Choroid plexus epithelial cell (primary cell): ENCODE data around the gene ZCCHC4.

Experiments used
- DNase-seq: peaks from one replicate; pipeline ENCODE4 v3.0.0-alpha.2; 2010; ENCODE audit warnings: low read depth
- H3K4me3 ChIP-seq: 2 replicates; pipeline ENCODE4 v1.5.1; 2011; ENCODE audit warnings: low read depth, mild to moderate bottlenecking, control low read depth, low read length, moderate library complexity
- CTCF ChIP-seq: conservative IDR thresholded peaks from 2 replicates; pipeline ENCODE4 v1.5.1; 2011; ENCODE audit warnings: low read depth, mild to moderate bottlenecking, control low read depth, inconsistent platforms, low read length, moderate library complexity

The ZCCHC4 gene, protein sequence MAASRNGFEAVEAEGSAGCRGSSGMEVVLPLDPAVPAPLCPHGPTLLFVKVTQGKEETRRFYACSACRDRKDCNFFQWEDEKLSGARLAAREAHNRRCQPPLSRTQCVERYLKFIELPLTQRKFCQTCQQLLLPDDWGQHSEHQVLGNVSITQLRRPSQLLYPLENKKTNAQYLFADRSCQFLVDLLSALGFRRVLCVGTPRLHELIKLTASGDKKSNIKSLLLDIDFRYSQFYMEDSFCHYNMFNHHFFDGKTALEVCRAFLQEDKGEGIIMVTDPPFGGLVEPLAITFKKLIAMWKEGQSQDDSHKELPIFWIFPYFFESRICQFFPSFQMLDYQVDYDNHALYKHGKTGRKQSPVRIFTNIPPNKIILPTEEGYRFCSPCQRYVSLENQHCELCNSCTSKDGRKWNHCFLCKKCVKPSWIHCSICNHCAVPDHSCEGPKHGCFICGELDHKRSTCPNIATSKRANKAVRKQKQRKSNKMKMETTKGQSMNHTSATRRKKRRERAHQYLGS

GRCh38 chr4:25312496-25313200 lies at the start of gene ZCCHC4:
Gene ZCCHC4, plus strand, starts transcription at chr4:25312774. Its CDS starts 36 bp downstream, at chr4:25312810.
- H3K4me3 ChIP-seq, result peak within 1 kb of the TSS; percentile 92
- peak; percentile 88 for TF ChIP-seq CTCF
- peak; percentile 95 for DNase-seq

DNA sequence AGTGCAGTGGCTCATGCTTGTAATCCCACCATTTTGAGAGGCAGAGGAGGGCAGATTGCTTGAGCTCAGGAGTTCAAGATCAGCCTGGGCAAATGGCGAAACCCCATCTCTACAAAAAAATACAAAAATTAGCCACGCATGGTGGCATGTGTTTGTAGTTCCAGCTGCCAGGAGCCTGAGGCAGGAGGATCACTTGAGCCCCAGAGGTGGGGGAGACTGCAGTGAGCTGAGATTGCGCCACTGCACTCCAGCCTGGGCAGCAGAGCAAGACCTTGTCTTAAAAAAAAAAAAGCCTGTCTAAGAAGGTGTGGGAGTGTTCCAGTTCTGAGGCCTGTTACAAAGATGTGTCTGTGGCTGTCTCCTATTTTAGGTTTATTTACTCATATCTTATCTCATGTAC lies 40.7 kb upstream of the ZCCHC4 start:
- TF ChIP-seq CTCF, result no peak
- no peak for DNase-seq
- H3K4me3 ChIP-seq, result no peak overlapping the region

- DNase-seq, result no peak
- no peak overlapping the region for H3K4me3 ChIP-seq
- no peak for TF ChIP-seq CTCF
These were observed 32.4 kb upstream of the ZCCHC4 start for GRCh38 chr4:25280210-25280609.

- TF ChIP-seq CTCF, result no peak
- no peak overlapping the region for H3K4me3 ChIP-seq
- no peak for DNase-seq
These were observed 28.6 kb upstream of the ZCCHC4 start for GRCh38 chr4:25283948-25284347.

- DNase-seq, result no peak
- no peak overlapping the region for H3K4me3 ChIP-seq
- TF ChIP-seq CTCF, result no peak
These were observed 28.1 kb upstream of the ZCCHC4 start for GRCh38 chr4:25284466-25284865.

DNA sequence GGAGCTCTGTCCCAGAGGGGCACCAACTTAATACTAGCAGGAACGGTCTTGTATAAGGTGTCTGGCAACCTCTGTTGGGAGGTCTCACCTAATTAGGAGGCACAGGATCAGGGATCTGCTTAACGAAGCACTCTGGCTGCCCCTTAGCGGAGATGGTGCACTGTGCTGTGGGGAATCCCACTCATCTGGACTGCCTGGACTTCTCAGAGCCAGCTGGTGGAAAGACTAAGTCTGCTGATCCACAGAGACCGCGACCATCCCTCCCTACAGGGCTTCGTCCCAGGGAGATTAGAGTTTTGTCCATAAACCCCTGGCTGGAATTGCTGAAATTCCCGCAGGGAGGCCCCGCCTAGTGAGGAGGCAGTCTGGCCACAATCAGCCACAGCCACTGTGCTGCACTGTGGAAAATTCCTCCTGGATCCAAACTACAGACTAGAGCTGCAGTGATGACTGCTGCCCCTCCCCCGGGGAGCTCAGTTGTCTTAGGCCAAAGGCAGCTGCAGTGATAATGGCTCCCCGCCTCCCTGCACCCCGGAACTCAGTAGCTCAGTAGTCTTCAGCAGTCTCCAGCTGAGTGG lies 22.0 kb upstream of the ZCCHC4 start:
- DNase-seq, result no peak
- no peak overlapping the region for H3K4me3 ChIP-seq
- TF ChIP-seq CTCF, result no peak
